ENCODE data around the gene DNAI1. TPM values are rescaled to one million over a fixed set of nuclear protein-coding genes. Genes with fewer than 3 reads are reported as not detected.

The DNAI1 gene
- total RNA-seq, 4 donors from 2014 or later: 0.42 to 3.9 (median 0.66) TPM; not detected in 1

GRCh38 chr9:34515959-34516358, 57.4 kb downstream of the DNAI1 start:
- no peak for DNase-seq (ENCODE audit: low spot score in 2 of 2)
- H3K27ac ChIP-seq: no peak overlapping the region
- no peaks in the 10 kb centered on the region for H3K9me3 ChIP-seq
- 93 to 95% methylated on average over 3 of the region's 3 CpGs for WGBS, 2 donors
- H3K27me3 ChIP-seq: no peaks in the 10 kb centered on the region
- peaks cover 0 to 19% (median 0%) of the 10 kb centered on the region in 4 donors for H3K4me1 ChIP-seq
- no peak overlapping the region for H3K4me3 ChIP-seq
- no peaks in the 10 kb centered on the region for H3K36me3 ChIP-seq
- TF ChIP-seq EP300 (IDR thresholded peaks at IDR 0.05) (no peak), POLR2A (IDR thresholded peaks at IDR 0.05) (no peak), CTCF (IDR thresholded peaks at IDR 0.05) (no peak)

- Histone ChIP-seq H3K4me3 (no peak overlapping the region), H3K27ac (no peak overlapping the region), H3K36me3 (no peaks in the 10 kb centered on the region), H3K4me1 (peaks cover 0 to 24% (median 0%) of the 10 kb centered on the region in 4 donors), H3K9me3 (no peaks in the 10 kb centered on the region), H3K27me3 (no peaks in the 10 kb centered on the region)
- TF ChIP-seq EP300 (IDR thresholded peaks at IDR 0.05) (no peak), CTCF (IDR thresholded peaks at IDR 0.05) (no peak), POLR2A (IDR thresholded peaks at IDR 0.05) (no peak)
- DNase-seq (ENCODE audit: low spot score in 2 of 2): no peak
- 83 to 86% methylated on average over 7 of the region's 7 CpGs for WGBS, 2 donors
Observed at GRCh38 chr9:34517185-34517584, 58.6 kb downstream of the DNAI1 start.

GRCh38 chr9:34518110-34518616, 59.6 kb downstream of the DNAI1 start:
- WGBS, 2 donors: 49 to 77% methylated on average over 5 to 6 of the region's 6 CpGs

GRCh38 chr9:34518896-34519295, 60.3 kb downstream of the DNAI1 start:
- Histone ChIP-seq H3K4me3 (no peak overlapping the region), H3K36me3 (no peaks in the 10 kb centered on the region), H3K27me3 (no peaks in the 10 kb centered on the region), H3K27ac (no peak overlapping the region), H3K9me3 (no peaks in the 10 kb centered on the region), H3K4me1 (peaks cover 0 to 23% (median 5%) of the 10 kb centered on the region in 4 donors)
- DNase-seq (ENCODE audit: low spot score in 2 of 2): no peak
- TF ChIP-seq POLR2A (IDR thresholded peaks at IDR 0.05) (no peak), CTCF (IDR thresholded peaks at IDR 0.05) (no peak), EP300 (IDR thresholded peaks at IDR 0.05) (no peak)
- WGBS, 2 donors: 87 to 90% methylated on average over 2 of the region's 2 CpGs

More at GRCh38 chr9:34518110-34518616, 59.6 kb downstream of the DNAI1 start:
- no peak overlapping the region for H3K27ac ChIP-seq
- no peak overlapping the region for H3K4me3 ChIP-seq
- DNase-seq (ENCODE audit: low spot score in 2 of 2): no peak
- H3K4me1 ChIP-seq: peaks cover 0 to 25% (median 2%) of the 10 kb centered on the region in 4 donors
- TF ChIP-seq EP300 (IDR thresholded peaks at IDR 0.05): no peak
- TF ChIP-seq CTCF (IDR thresholded peaks at IDR 0.05): no peak
- TF ChIP-seq POLR2A (IDR thresholded peaks at IDR 0.05): no peak
- H3K9me3 ChIP-seq: no peaks in the 10 kb centered on the region
- H3K36me3 ChIP-seq: no peaks in the 10 kb centered on the region
- H3K27me3 ChIP-seq: no peaks in the 10 kb centered on the region

- H3K4me1 ChIP-seq: peaks cover 0 to 22% (median 5%) of the 10 kb centered on the region in 4 donors
- no peak for TF ChIP-seq EP300 (IDR thresholded peaks at IDR 0.05)
- no peak for TF ChIP-seq CTCF (IDR thresholded peaks at IDR 0.05)
- TF ChIP-seq POLR2A (IDR thresholded peaks at IDR 0.05): no peak
- no peak overlapping the region for H3K4me3 ChIP-seq
- H3K36me3 ChIP-seq: no peaks in the 10 kb centered on the region
- H3K9me3 ChIP-seq: no peaks in the 10 kb centered on the region
- no peak overlapping the region for H3K27ac ChIP-seq
- no peak for DNase-seq (ENCODE audit: low spot score in 2 of 2)
- WGBS, 2 donors: 82 to 98% methylated on average over 2 of the region's 2 CpGs
- H3K27me3 ChIP-seq: no peaks in the 10 kb centered on the region
Observed at GRCh38 chr9:34519321-34520020, 60.9 kb downstream of the DNAI1 start.

Measured in tibial nerve (tissue), 4 donors.